NCI-H1092 treated with DMSO at 0.1 percent for 48 hours (cell line): ENCODE data around the gene NBPF12.
"Not testable (repeated sequence)": the region's sequence is repeated elsewhere in the genome, so short reads cannot be mapped to it uniquely, and the experiment has no call there.

ENCODE experiments used
- DNase-seq: peaks from one replicate; lab custom pipeline; 2025; lab: John Stamatoyannopoulos, UW

The NBPF12 gene

GRCh38 chr1:146938242-146938902, at the start of gene NBPF12:
Gene NBPF12 (plus strand): TSS chr1:146938324. CDS start chr1:146960144, 21,820 bp downstream.
- DNase-seq = peak; percentile 85

- not testable (repeated sequence) for DNase-seq
Measured at GRCh38 chr1:146891355-146891754, 46.8 kb upstream of the NBPF12 start.

GRCh38 chr1:146892331-146892730, 45.8 kb upstream of the NBPF12 start:
- DNase-seq = not testable (repeated sequence)

- DNase-seq = not testable (repeated sequence)
Measured at GRCh38 chr1:146907565-146908261, 30.4 kb upstream of the NBPF12 start.

GRCh38 chr1:146912975-146913374, 25.1 kb upstream of the NBPF12 start:
- not testable (repeated sequence) for DNase-seq

- DNase-seq = not testable (repeated sequence)
Measured at GRCh38 chr1:146920811-146921210, 17.3 kb upstream of the NBPF12 start.

- DNase-seq = not testable (repeated sequence)
Measured at GRCh38 chr1:146922614-146923013, 15.5 kb upstream of the NBPF12 start.

GRCh38 chr1:146924106-146924505, 14.0 kb upstream of the NBPF12 start:
- DNase-seq = not testable (repeated sequence)

GRCh38 chr1:146926413-146926812, 11.7 kb upstream of the NBPF12 start:
- not testable (repeated sequence) for DNase-seq

- not testable (repeated sequence) for DNase-seq
Measured at GRCh38 chr1:146930225-146930624, 7.9 kb upstream of the NBPF12 start.

- DNase-seq = not testable (repeated sequence)
Measured at GRCh38 chr1:146934390-146935223, 3.5 kb upstream of the NBPF12 start.

GRCh38 chr1:146937462-146937861, 662 bp upstream of the NBPF12 start:
- DNase-seq = not testable (repeated sequence)

- DNase-seq = peak; percentile 22
Measured at GRCh38 chr1:146938927-146939786, 1.0 kb downstream of the NBPF12 start.

- not testable (repeated sequence) for DNase-seq
Measured at GRCh38 chr1:146940293-146940692, 2.2 kb downstream of the NBPF12 start.

- not testable (repeated sequence) for DNase-seq
Measured at GRCh38 chr1:146943342-146943886, 5.3 kb downstream of the NBPF12 start.

- DNase-seq = not testable (repeated sequence)
Measured at GRCh38 chr1:146948127-146948526, 10.0 kb downstream of the NBPF12 start.

GRCh38 chr1:146964340-146964739, 26.2 kb downstream of the NBPF12 start:
- DNase-seq = not testable (repeated sequence)

GRCh38 chr1:146966351-146966750, 28.2 kb downstream of the NBPF12 start:
- DNase-seq = not testable (repeated sequence)

- not testable (repeated sequence) for DNase-seq
Measured at GRCh38 chr1:146970656-146971055, 32.5 kb downstream of the NBPF12 start.

GRCh38 chr1:146972681-146973080, 34.6 kb downstream of the NBPF12 start:
- DNase-seq = not testable (repeated sequence)

GRCh38 chr1:146985855-146986254, 47.7 kb downstream of the NBPF12 start:
- DNase-seq = not testable (repeated sequence)
